HG03095 (cell line): ENCODE data around the gene HYAL4.
A peak's percentile ranks its signal among the peaks of the same experiment; 100 is the strongest.
"Not testable (repeated sequence)": the region's sequence is repeated elsewhere in the genome, so short reads cannot be mapped to it uniquely, and the experiment has no call there.

Experiments used
- ATAC-seq: cut with Tn5 transposase; IDR thresholded peaks from one replicate; pipeline ENCODE4 v1.9.1; 2021; ENCODE audit warnings: moderate library complexity; ENCODE audit not compliant: unreplicated experiment

The HYAL4 gene

GRCh38 chr7:123844712-123845219 lies at the start of gene HYAL4:
HYAL4 (plus strand) TSS chr7:123845169; CDS start chr7:123868274, 23,105 bp downstream.
- ATAC-seq = no peak

GRCh38 chr7:123795917-123796316 lies 49.1 kb upstream of the HYAL4 start:
- ATAC-seq = no peak

- no peak for ATAC-seq
Measured at GRCh38 chr7:123796568-123796967, 48.4 kb upstream of the HYAL4 start.

GRCh38 chr7:123797673-123798531 lies 47.1 kb upstream of the HYAL4 start:
- ATAC-seq = no peak

- ATAC-seq = no peak
Measured at GRCh38 chr7:123798532-123799188, 46.3 kb upstream of the HYAL4 start.

GRCh38 chr7:123802249-123802648 lies 42.7 kb upstream of the HYAL4 start:
- no peak for ATAC-seq

- no peak for ATAC-seq
Measured at GRCh38 chr7:123805287-123805686, 39.7 kb upstream of the HYAL4 start.

- ATAC-seq = no peak
Measured at GRCh38 chr7:123809471-123809870, 35.5 kb upstream of the HYAL4 start.

- no peak for ATAC-seq
Measured at GRCh38 chr7:123811056-123811455, 33.9 kb upstream of the HYAL4 start.

- ATAC-seq = no peak
Measured at GRCh38 chr7:123816916-123817315, 28.1 kb upstream of the HYAL4 start.

- no peak for ATAC-seq
Measured at GRCh38 chr7:123819001-123819400, 26.0 kb upstream of the HYAL4 start.

GRCh38 chr7:123819795-123820194 lies 25.2 kb upstream of the HYAL4 start:
- ATAC-seq = not testable (repeated sequence)

- ATAC-seq = no peak
Measured at GRCh38 chr7:123820864-123821263, 24.1 kb upstream of the HYAL4 start.

GRCh38 chr7:123821320-123821719 lies 23.6 kb upstream of the HYAL4 start:
- ATAC-seq = no peak

GRCh38 chr7:123823898-123824753 lies 20.8 kb upstream of the HYAL4 start:
- ATAC-seq = peak; percentile 98

GRCh38 chr7:123824754-123825067 lies 20.3 kb upstream of the HYAL4 start:
- ATAC-seq = peak; percentile 28

- no peak for ATAC-seq
Measured at GRCh38 chr7:123828805-123829204, 16.2 kb upstream of the HYAL4 start.

GRCh38 chr7:123836656-123837055 lies 8.3 kb upstream of the HYAL4 start:
- ATAC-seq = no peak

- ATAC-seq = not testable (repeated sequence)
Measured at GRCh38 chr7:123839106-123839505, 5.9 kb upstream of the HYAL4 start.

GRCh38 chr7:123844142-123844541 lies 827 bp upstream of the HYAL4 start:
- ATAC-seq = not testable (repeated sequence)

- ATAC-seq = no peak
Measured at GRCh38 chr7:123845823-123846216, 851 bp downstream of the HYAL4 start.
